ENCODE results near the gene ARL13A.

- no peak for TF ChIP-seq SIN3A (IDR thresholded peaks at IDR 0.05; ENCODE audit: borderline replicate concordance, insufficient read depth, low read length)
- no peak for TF ChIP-seq REST (IDR thresholded peaks at IDR 0.05; ENCODE audit: insufficient read depth in 1 of 2, low read depth in 2 of 2, low read length in 2 of 2)
- no peak for TF ChIP-seq TAF1 (IDR thresholded peaks at IDR 0.05; ENCODE audit: borderline replicate concordance, insufficient read depth, low read length)
- no peak for TF ChIP-seq POLR2AphosphoS5 (IDR thresholded peaks at IDR 0.05; ENCODE audit: low read depth, low read length)
These were observed 428 bp downstream of the ARL13A start for GRCh38 chrX:100969936-100970335.
